Measurements from ENCODE around the gene CATSPER4. TPM values are rescaled to one million over a fixed set of nuclear protein-coding genes. Genes with fewer than 3 reads are reported as not detected.
"Not testable (repeated sequence)": the region's sequence is repeated elsewhere in the genome, so short reads cannot be mapped to it uniquely, and the experiment has no call there.

CATSPER4 gene
- polyA plus RNA-seq, 3 donors, result 0.06 to 0.21 (median 0.11) TPM

GRCh38 chr1:26225033-26225831, 34.8 kb downstream of the CATSPER4 start:
- DNase-seq (ENCODE audit: extremely low read depth in 1 of 11, low read depth in 9 of 11, low spot score in 4 of 11), result peak in 8 of 11 donors; percentile 44 to 71 (median 56)

GRCh38 chr1:26230682-26231081, 40.3 kb downstream of the CATSPER4 start:
- not testable (repeated sequence) for DNase-seq (ENCODE audit: extremely low read depth in 1 of 11, low read depth in 9 of 11, low spot score in 4 of 11)

- peak; percentile 90 to 98 (median 94) for DNase-seq (ENCODE audit: extremely low read depth in 1 of 11, low read depth in 9 of 11, low spot score in 4 of 11)
Observed at GRCh38 chr1:26233903-26234643, 43.7 kb downstream of the CATSPER4 start, which contains the start of gene CEP85. TSS of gene CEP85 (plus strand) at chr1:26234200. CDS start at chr1:26239784, 5,584 bp downstream.

- DNase-seq (ENCODE audit: extremely low read depth in 1 of 11, low read depth in 9 of 11, low spot score in 4 of 11), result peak in 2 of 11 donors; percentile 3 to 9
Observed at GRCh38 chr1:26234644-26235370, 44.4 kb downstream of the CATSPER4 start.

GRCh38 chr1:26237230-26237966, 47.0 kb downstream of the CATSPER4 start:
- no peak for DNase-seq (ENCODE audit: extremely low read depth in 1 of 11, low read depth in 9 of 11, low spot score in 4 of 11)

- DNase-seq (ENCODE audit: extremely low read depth in 1 of 11, low read depth in 9 of 11, low spot score in 4 of 11), result no peak
Observed at GRCh38 chr1:26239936-26240335, 49.5 kb downstream of the CATSPER4 start.

Other genes with a start within 250 kb of the CATSPER4 start
- gene PAFAH2, start 192.5 kb upstream of the CATSPER4 start, polyA plus RNA-seq (ENCODE audit: insufficient read length in 3 of 3), result 10 to 100 TPM; 18.5 to 19.8 (median 19.2) TPM
- gene EXTL1, start 168.8 kb upstream of the CATSPER4 start, polyA plus RNA-seq (ENCODE audit: insufficient read length in 3 of 3), result 1 to 10 TPM; 1.5 to 1.7 (median 1.6) TPM
- gene SLC30A2, start 144.5 kb upstream of the CATSPER4 start, polyA plus RNA-seq (ENCODE audit: insufficient read length in 3 of 3), result 1 to 10 TPM; 4.6 to 7.2 (median 5.1) TPM
- 1 to 10 TPM in 2 of 3 donors, under 1 TPM in 1; 0.86 to 1.5 (median 1.1) TPM for gene TRIM63, start 123.0 kb upstream of the CATSPER4 start, polyA plus RNA-seq (ENCODE audit: insufficient read length in 3 of 3)
- gene PDIK1L, start 78.8 kb upstream of the CATSPER4 start, polyA plus RNA-seq (ENCODE audit: insufficient read length in 3 of 3), result 10 to 100 TPM; 16.8 to 21.0 (median 17.5) TPM
- 1 to 10 TPM in 2 of 3 donors, under 1 TPM in 1; 0.67 to 1.5 (median 1.1) TPM for gene FAM110D, start 31.5 kb upstream of the CATSPER4 start, polyA plus RNA-seq (ENCODE audit: insufficient read length in 3 of 3)
- gene C1orf232, start 21.6 kb upstream of the CATSPER4 start, polyA plus RNA-seq (ENCODE audit: insufficient read length in 3 of 3), result under 1 TPM in 1 of 3 donors, not detected in 2; 0.45 TPM
- gene ZNF593, start 20.7 kb upstream of the CATSPER4 start, polyA plus RNA-seq (ENCODE audit: insufficient read length in 3 of 3), result 10 to 100 TPM; 14.5 to 18.7 (median 18.4) TPM
- 1 to 10 TPM; 1.0 to 1.9 (median 1.0) TPM for gene ZNF593OS, start 18.8 kb upstream of the CATSPER4 start, polyA plus RNA-seq (ENCODE audit: insufficient read length in 3 of 3)
- 10 to 100 TPM; 10.7 to 20.0 (median 14.5) TPM for gene CNKSR1, start 13.1 kb upstream of the CATSPER4 start, polyA plus RNA-seq (ENCODE audit: insufficient read length in 3 of 3)
- 10 to 100 TPM; 16.9 to 21.1 (median 17.9) TPM for gene CEP85, start 43.6 kb downstream of the CATSPER4 start, polyA plus RNA-seq (ENCODE audit: insufficient read length in 3 of 3)
- 100 to 1,000 TPM in 1 of 3 donors, 10 to 100 TPM in 2; 84.9 to 107 (median 90.4) TPM for gene SH3BGRL3, start 89.5 kb downstream of the CATSPER4 start, polyA plus RNA-seq (ENCODE audit: insufficient read length in 3 of 3)
- gene UBXN11, start 116.0 kb downstream of the CATSPER4 start, polyA plus RNA-seq (ENCODE audit: insufficient read length in 3 of 3), result 10 to 100 TPM; 34.0 to 55.3 (median 44.5) TPM
- 1 to 10 TPM; 3.7 to 6.7 (median 5.0) TPM for gene CD52, start 127.4 kb downstream of the CATSPER4 start, polyA plus RNA-seq (ENCODE audit: insufficient read length in 3 of 3)
- gene CRYBG2, start 163.5 kb downstream of the CATSPER4 start, polyA plus RNA-seq (ENCODE audit: insufficient read length in 3 of 3), result 1 to 10 TPM in 2 of 3 donors, under 1 TPM in 1; 0.87 to 1.4 (median 1.1) TPM
- not detected for gene ZNF683, start 182.1 kb downstream of the CATSPER4 start, polyA plus RNA-seq (ENCODE audit: insufficient read length in 3 of 3)
- gene LIN28A, start 220.2 kb downstream of the CATSPER4 start, polyA plus RNA-seq (ENCODE audit: insufficient read length in 3 of 3), result under 1 TPM; 0.03 to 0.18 (median 0.06) TPM
- gene DHDDS, start 241.7 kb downstream of the CATSPER4 start, polyA plus RNA-seq (ENCODE audit: insufficient read length in 3 of 3), result 10 to 100 TPM; 32.5 to 45.8 (median 34.2) TPM